ENCODE measurements around the gene MND1.
"Not testable (repeated sequence)": the region's sequence is repeated elsewhere in the genome, so short reads cannot be mapped to it uniquely, and the experiment has no call there.

Gene MND1

GRCh38 chr4:153440475-153440874, 96.0 kb downstream of the MND1 start:
- DNase-seq (ENCODE audit: low read depth) = no peak

GRCh38 chr4:153447175-153447905, 102.9 kb downstream of the MND1 start:
- no peak for DNase-seq (ENCODE audit: low read depth)

GRCh38 chr4:153448003-153448731, 103.7 kb downstream of the MND1 start:
- no peak for DNase-seq (ENCODE audit: low read depth)

- DNase-seq (ENCODE audit: low read depth) = no peak
Measured at GRCh38 chr4:153449338-153449737, 104.8 kb downstream of the MND1 start.

- no peak for DNase-seq (ENCODE audit: low read depth)
Measured at GRCh38 chr4:153450544-153450917, 106.0 kb downstream of the MND1 start.

GRCh38 chr4:153451145-153451544, 106.7 kb downstream of the MND1 start:
- not testable (repeated sequence) for DNase-seq (ENCODE audit: low read depth)

- no peak for DNase-seq (ENCODE audit: low read depth)
Measured at GRCh38 chr4:153451911-153452657, 107.6 kb downstream of the MND1 start.

GRCh38 chr4:153452658-153453378, 108.3 kb downstream of the MND1 start:
- DNase-seq (ENCODE audit: low read depth) = no peak

GRCh38 chr4:153453402-153453801, 108.9 kb downstream of the MND1 start:
- no peak for DNase-seq (ENCODE audit: low read depth)

GRCh38 chr4:153458969-153459368, 114.5 kb downstream of the MND1 start:
- DNase-seq (ENCODE audit: low read depth) = no peak

- DNase-seq (ENCODE audit: low read depth) = not testable (repeated sequence)
Measured at GRCh38 chr4:153461549-153461948, 117.1 kb downstream of the MND1 start.

GRCh38 chr4:153464068-153464467, 119.6 kb downstream of the MND1 start:
- no peak for DNase-seq (ENCODE audit: low read depth)
